ENCODE measurements around the gene ATP9B.

The ATP9B gene

GRCh38 chr18:79367989-79368388 is 298.8 kb downstream of the ATP9B start:
- ChIA-PET CTCF (interaction anchor here (1.1 to 1.2 kb wide), 2 partner anchors 11 to 13 kb away, joined by 3 read pairs; no protein-coding TSS in a partner anchor), POLR2A (ENCODE audit: low non-redundant PET) (no interaction called here)
- TF ChIP-seq, protein P1, sequence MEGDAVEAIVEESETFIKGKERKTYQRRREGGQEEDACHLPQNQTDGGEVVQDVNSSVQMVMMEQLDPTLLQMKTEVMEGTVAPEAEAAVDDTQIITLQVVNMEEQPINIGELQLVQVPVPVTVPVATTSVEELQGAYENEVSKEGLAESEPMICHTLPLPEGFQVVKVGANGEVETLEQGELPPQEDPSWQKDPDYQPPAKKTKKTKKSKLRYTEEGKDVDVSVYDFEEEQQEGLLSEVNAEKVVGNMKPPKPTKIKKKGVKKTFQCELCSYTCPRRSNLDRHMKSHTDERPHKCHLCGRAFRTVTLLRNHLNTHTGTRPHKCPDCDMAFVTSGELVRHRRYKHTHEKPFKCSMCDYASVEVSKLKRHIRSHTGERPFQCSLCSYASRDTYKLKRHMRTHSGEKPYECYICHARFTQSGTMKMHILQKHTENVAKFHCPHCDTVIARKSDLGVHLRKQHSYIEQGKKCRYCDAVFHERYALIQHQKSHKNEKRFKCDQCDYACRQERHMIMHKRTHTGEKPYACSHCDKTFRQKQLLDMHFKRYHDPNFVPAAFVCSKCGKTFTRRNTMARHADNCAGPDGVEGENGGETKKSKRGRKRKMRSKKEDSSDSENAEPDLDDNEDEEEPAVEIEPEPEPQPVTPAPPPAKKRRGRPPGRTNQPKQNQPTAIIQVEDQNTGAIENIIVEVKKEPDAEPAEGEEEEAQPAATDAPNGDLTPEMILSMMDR (conservative IDR thresholded peaks at IDR 0.05; ENCODE audit: low read depth) = no peak
- H3K27ac ChIP-seq = no peak overlapping the region
- DNase-seq (ENCODE audit: low spot score) = no peak

DNA sequence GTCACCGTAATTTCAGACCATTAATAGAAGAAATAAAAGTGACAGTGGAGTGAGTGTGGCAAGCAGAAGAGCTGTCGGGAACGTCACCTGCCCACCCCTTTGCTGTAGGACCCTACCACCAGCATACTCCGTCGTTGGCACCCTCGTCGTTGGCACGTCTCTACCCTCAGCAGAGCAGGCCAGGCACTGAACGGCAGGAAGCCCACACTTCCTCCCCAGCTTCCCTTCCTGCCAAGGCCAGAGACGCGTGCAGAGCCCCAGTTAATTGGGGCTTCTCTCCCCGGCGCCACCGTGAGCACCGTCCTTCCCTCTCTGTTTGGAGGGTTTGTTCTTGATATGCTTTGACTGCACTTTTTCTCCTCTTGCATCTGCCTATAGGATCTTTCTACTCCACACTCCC is 299.5 kb downstream of the ATP9B start:
- no peak for DNase-seq (ENCODE audit: low spot score)
- ChIA-PET CTCF (interaction anchor here (1.1 to 1.2 kb wide), 2 partner anchors 10 to 12 kb away, joined by 3 read pairs; no protein-coding TSS in a partner anchor), POLR2A (ENCODE audit: low non-redundant PET) (no interaction called here)
- TF ChIP-seq, protein P1 (conservative IDR thresholded peaks at IDR 0.05; ENCODE audit: low read depth) = no peak
- no peak overlapping the region for H3K27ac ChIP-seq

- TF ChIP-seq, protein P1 (conservative IDR thresholded peaks at IDR 0.05; ENCODE audit: low read depth) = no peak
- no peak for DNase-seq (ENCODE audit: low spot score)
Observed at GRCh38 chr18:79371561-79372121, 302.4 kb downstream of the ATP9B start.

GRCh38 chr18:79372461-79372860 is 303.3 kb downstream of the ATP9B start:
- ChIA-PET CTCF (no interaction called here), POLR2A (ENCODE audit: low non-redundant PET) (no interaction called here)
- TF ChIP-seq, protein P1 (conservative IDR thresholded peaks at IDR 0.05; ENCODE audit: low read depth) = no peak
- DNase-seq (ENCODE audit: low spot score) = no peak
- H3K27ac ChIP-seq = no peak overlapping the region

More at GRCh38 chr18:79371561-79372121, 302.4 kb downstream of the ATP9B start:
- ChIA-PET POLR2A (ENCODE audit: low non-redundant PET) (no interaction called here), CTCF (no interaction called here)
- H3K27ac ChIP-seq = 0 out of 2 replicates have a peak overlapping the region, but pooled peaks have one; percentile 28

- ChIA-PET POLR2A (ENCODE audit: low non-redundant PET) (interaction anchor here (0.7 kb wide), 1 partner anchor 441 kb away, joined by 3 read pairs; no protein-coding TSS in a partner anchor), CTCF (no interaction called here)
- TF ChIP-seq, protein P1 (conservative IDR thresholded peaks at IDR 0.05; ENCODE audit: low read depth) = no peak
- no peak for DNase-seq (ENCODE audit: low spot score)
- H3K27ac ChIP-seq = no peak overlapping the region
Observed at GRCh38 chr18:79372991-79373390, 303.8 kb downstream of the ATP9B start.

GRCh38 chr18:79373736-79374135 is 304.5 kb downstream of the ATP9B start:
- ChIA-PET POLR2A (ENCODE audit: low non-redundant PET) (no interaction called here), CTCF (no interaction called here)
- H3K27ac ChIP-seq = no peak overlapping the region
- TF ChIP-seq, protein P1 (conservative IDR thresholded peaks at IDR 0.05; ENCODE audit: low read depth) = no peak
- DNase-seq (ENCODE audit: low spot score) = no peak

All from RWPE1 (cell line).